Endothelial cell of umbilical vein (primary cell): Measurements from ENCODE around the gene SYNDIG1. TPM values are rescaled to one million over a fixed set of nuclear protein-coding genes. Genes with fewer than 3 reads are reported as not detected.

Experiments used
- BruUV-seq: library from RNA; stranded (reverse); fragments of 400-500 nt; replicated peaks from 2 replicates; lab custom pipeline; 2021; lab: Mats Ljungman, UMichigan
- CTCF ChIA-PET: fragments of 300-600, 350-600 bp; sonication (Branson Sonifier 250); formaldehyde crosslinking; loops from one replicate; lab custom pipeline; 2021; ENCODE audit warnings: antibody characterized with exemption, inconsistent platforms; lab: Charles Lee
- POLR2A ChIA-PET: fragments of 300-600, 350-600 bp; sonication (Branson Sonifier 250); formaldehyde crosslinking; loops from one replicate; lab custom pipeline; 2021; ENCODE audit warnings: antibody characterized with exemption, inconsistent platforms; lab: Charles Lee
- DNase-seq: peaks from one replicate; pipeline ENCODE4 v3.0.0-alpha.2; 2011; ENCODE audit warnings: low read depth, low spot score
- FAIRE-seq: peaks from 2 replicates; lab custom pipeline; 2011; peaks lifted over from hg19 to GRCh38; lab: Jason Lieb, UNC
- H2AFZ ChIP-seq: 2 replicates; pipeline ENCODE4 v1.6.0; 2012; ENCODE audit warnings: low read depth, low read length, control low read depth, inconsistent platforms
- H3K27ac ChIP-seq: 2 replicates; pipeline ENCODE4 v1.5.1; 2011; ENCODE audit warnings: low read depth, mild to moderate bottlenecking, control low read depth, low read length, moderate library complexity; ENCODE audit not compliant: insufficient read depth
- H3K27me3 ChIP-seq, 2 experiments: 2 replicates each; pipeline versions ENCODE4 v1.6.0 to v1.6.1; 2011; ENCODE audit warnings: low read length in 2 of 2, mixed read lengths in 1 of 2; ENCODE audit not compliant: control insufficient read depth in 2 of 2, insufficient read depth in 2 of 2
- H3K36me3 ChIP-seq, 2 experiments: 2 replicates in 1 of 2; 3 replicates in 1 of 2; pipeline ENCODE4 v1.5.1; 2011; ENCODE audit warnings: low read length in 2 of 2, mild to moderate bottlenecking in 1 of 2, moderate library complexity in 1 of 2; ENCODE audit not compliant: control insufficient read depth in 2 of 2, insufficient read depth in 2 of 2; ENCODE audit errors: extremely low read depth in 1 of 2
- H3K4me1 ChIP-seq: 3 replicates; pipeline ENCODE4 v1.5.1; 2011; ENCODE audit warnings: mild to moderate bottlenecking, low read length; ENCODE audit not compliant: control insufficient read depth, insufficient read depth; ENCODE audit errors: extremely low read depth
- H3K4me2 ChIP-seq: 2 replicates; pipeline ENCODE4 v1.6.1; 2011; ENCODE audit warnings: low read length, control low read depth, mixed read lengths; ENCODE audit not compliant: insufficient read depth
- H3K4me3 ChIP-seq, 3 experiments: fragments of 200-600 bp in 1 of 3; sonication (generic), shearing (Covaris generic) in 1 of 3; replicated peaks in 1 of 3; 2 replicates each; pipeline ENCODE4 v1.5.1; 2011 to 2016; ENCODE audit warnings: control low read depth in 3 of 3, low read length in 3 of 3, mild to moderate bottlenecking in 2 of 3, inconsistent platforms in 1 of 3, low read depth in 1 of 3, moderate library complexity in 1 of 3; ENCODE audit not compliant: insufficient read depth in 1 of 3
- H3K79me2 ChIP-seq: 2 replicates; pipeline ENCODE4 v1.6.0; 2012; ENCODE audit warnings: low read length, inconsistent platforms; ENCODE audit not compliant: control insufficient read depth, insufficient read depth
- H3K9ac ChIP-seq: replicated peaks from 2 replicates; pipeline ENCODE3; 2011; ENCODE audit warnings: low read length, control low read depth; ENCODE audit not compliant: insufficient read depth; ENCODE audit errors: extremely low read depth
- H3K9me1 ChIP-seq: replicated peaks from 3 replicates; pipeline ENCODE4 v1.6.0; 2011; ENCODE audit warnings: mild to moderate bottlenecking, low read length; ENCODE audit not compliant: control insufficient read depth, insufficient read depth; ENCODE audit errors: extremely low read depth
- H3K9me3 ChIP-seq: replicated peaks from 2 replicates; pipeline ENCODE4 v1.5.1; 2012; ENCODE audit warnings: low read length, inconsistent platforms; ENCODE audit not compliant: control insufficient read depth, insufficient read depth
- H4K20me1 ChIP-seq: replicated peaks from 2 replicates; pipeline ENCODE3; 2011; ENCODE audit warnings: mild to moderate bottlenecking, low read length; ENCODE audit not compliant: control insufficient read depth, insufficient read depth; ENCODE audit errors: extremely low read depth
- EZH2 ChIP-seq: IDR thresholded peaks from 2 replicates; pipeline ENCODE4 v1.6.1; 2012; ENCODE audit warnings: borderline replicate concordance, low read depth, mild to moderate bottlenecking, moderate library complexity, low read length, inconsistent platforms; ENCODE audit not compliant: severe bottlenecking
- FOS ChIP-seq: IDR thresholded peaks from 2 replicates; pipeline ENCODE4 v1.6.1; 2011; ENCODE audit warnings: mild to moderate bottlenecking, low read length, moderate library complexity, borderline replicate concordance; ENCODE audit not compliant: insufficient read depth
- JUN ChIP-seq: IDR thresholded peaks from 2 replicates; pipeline ENCODE4 v1.6.1; 2011; ENCODE audit warnings: borderline replicate concordance, low read depth; ENCODE audit not compliant: insufficient read length, insufficient read depth
- MYC ChIP-seq: IDR thresholded peaks from one replicate; pipeline ENCODE4 v1.6.1; 2011; ENCODE audit warnings: mild to moderate bottlenecking, low read depth, low read length
- POLR2A ChIP-seq: IDR thresholded peaks from 2 replicates; pipeline ENCODE4 v1.6.1; 2012; ENCODE audit warnings: low read depth, mild to moderate bottlenecking, control low read depth, low read length
- POLR2AphosphoS5 ChIP-seq: IDR thresholded peaks from 2 replicates; pipeline ENCODE4 v1.6.1; 2012; ENCODE audit warnings: low read depth, mild to moderate bottlenecking, control low read depth, low read length, moderate library complexity; ENCODE audit not compliant: insufficient read depth
- dilution Hi-C: fragments of 300-500 bp; cut with MboI; formaldehyde crosslinking; loops from one replicate; pipeline ENCODE4 v1.15.0; 2019; ENCODE audit warnings: low sequenced_read_pairs; ENCODE audit not compliant: extremely low pct_ligation_motif_present
- intact Hi-C: fragments of 100-400 bp; cut with micrococcal nuclease; formaldehyde crosslinking; loops from one replicate; pipeline ENCODE4 v1.10.0; 2022
- polyA plus RNA-seq, 4 experiments: library from polyadenylated mRNA; depleted of rRNA in 3 of 4; stranded (reverse) in 3 of 4; unstranded in 1 of 4; fragments of >200 nt; gene quantifications; 2 replicates each; pipeline versions ENCODE4 v1.2.1 to v1.2.3, GENCODE V29; 2011 to 2012; ENCODE audit warnings: missing spikeins in 1 of 4
- total RNA-seq: library from RNA; stranded (reverse); gene quantifications from 2 replicates; pipeline ENCODE4 v1.2.3, GENCODE V29; 2021
- TF ChIP-seq, protein P1 (sequence below), 2 donors: IDR thresholded peaks; 1 replicate in 1 of 2; 2 replicates in 1 of 2; pipeline ENCODE4 v1.5.1; 2011; ENCODE audit warnings: low read length in 2 of 2, mild to moderate bottlenecking in 2 of 2, moderate library complexity in 2 of 2, control low read depth in 1 of 2, inconsistent platforms in 1 of 2, low read depth in 1 of 2; ENCODE audit not compliant: insufficient read depth in 1 of 2; ENCODE audit errors: extremely low read depth in 1 of 2
- TF ChIP-seq, protein P2 (sequence below): IDR thresholded peaks from 2 replicates; pipeline ENCODE4 v1.6.1; 2011; ENCODE audit not compliant: insufficient read depth, insufficient read length

SYNDIG1 gene
- total and polyA plus RNA-seq, 2 donors (not counting 3 experiments of a cell fraction or from before 2014, with no cell fraction given): not detected

DNA sequence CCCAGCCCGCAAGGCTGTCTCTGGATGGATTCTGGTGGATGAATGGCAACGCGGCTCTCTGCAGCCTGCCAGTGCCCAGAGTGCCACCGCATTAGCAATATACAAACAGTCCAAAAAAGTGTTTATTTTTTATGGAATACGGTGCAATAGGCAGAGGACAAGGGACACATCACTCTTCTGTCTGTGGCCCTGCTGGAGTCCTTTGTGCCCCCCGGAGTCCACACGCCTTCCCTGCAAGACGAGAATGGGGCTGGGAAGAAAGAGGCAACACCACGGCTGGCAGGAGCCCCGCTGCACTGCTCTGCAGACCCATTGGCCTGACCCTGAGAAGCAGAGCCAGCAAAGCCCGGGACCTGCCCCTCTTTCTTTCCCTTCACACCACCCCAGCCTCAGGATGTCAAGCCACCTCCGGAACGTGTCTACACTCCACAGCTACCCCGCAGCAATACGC, 196.3 kb downstream of the SYNDIG1 start:
- Histone ChIP-seq H3K9ac (no peak overlapping the region), H2AFZ (no peak overlapping the region), H3K79me2 (no peaks in the 10 kb centered on the region), H3K4me2 (no peak overlapping the region), H3K27me3 (no peaks in the 10 kb centered on the region), H3K9me3 (peaks cover 2% of the 10 kb centered on the region), H3K9me1 (no peaks in the 10 kb centered on the region), H4K20me1 (no peaks in the 10 kb centered on the region), H3K27ac (no peak overlapping the region), H3K4me1 (no peaks in the 10 kb centered on the region), H3K4me3 (no peak overlapping the region), H3K36me3 (no peaks in the 10 kb centered on the region)
- DNase-seq: no peak
- intact Hi-C loops (no loop called here), dilution Hi-C loops (no loop called here)
- CTCF ChIA-PET: no interaction called here
- BruUV-seq: no TSS peak
- TF ChIP-seq POLR2A (no peak), POLR2AphosphoS5 (no peak), FOS (no peak), JUN (no peak), EZH2 (no peak), MYC (no peak)
- TF ChIP-seq, protein P1, sequence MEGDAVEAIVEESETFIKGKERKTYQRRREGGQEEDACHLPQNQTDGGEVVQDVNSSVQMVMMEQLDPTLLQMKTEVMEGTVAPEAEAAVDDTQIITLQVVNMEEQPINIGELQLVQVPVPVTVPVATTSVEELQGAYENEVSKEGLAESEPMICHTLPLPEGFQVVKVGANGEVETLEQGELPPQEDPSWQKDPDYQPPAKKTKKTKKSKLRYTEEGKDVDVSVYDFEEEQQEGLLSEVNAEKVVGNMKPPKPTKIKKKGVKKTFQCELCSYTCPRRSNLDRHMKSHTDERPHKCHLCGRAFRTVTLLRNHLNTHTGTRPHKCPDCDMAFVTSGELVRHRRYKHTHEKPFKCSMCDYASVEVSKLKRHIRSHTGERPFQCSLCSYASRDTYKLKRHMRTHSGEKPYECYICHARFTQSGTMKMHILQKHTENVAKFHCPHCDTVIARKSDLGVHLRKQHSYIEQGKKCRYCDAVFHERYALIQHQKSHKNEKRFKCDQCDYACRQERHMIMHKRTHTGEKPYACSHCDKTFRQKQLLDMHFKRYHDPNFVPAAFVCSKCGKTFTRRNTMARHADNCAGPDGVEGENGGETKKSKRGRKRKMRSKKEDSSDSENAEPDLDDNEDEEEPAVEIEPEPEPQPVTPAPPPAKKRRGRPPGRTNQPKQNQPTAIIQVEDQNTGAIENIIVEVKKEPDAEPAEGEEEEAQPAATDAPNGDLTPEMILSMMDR (IDR thresholded peaks at IDR 0.05; ENCODE audit: extremely low read depth in 1 of 2, insufficient read depth in 1 of 2, low read depth in 1 of 2, low read length in 2 of 2): no peak
- TF ChIP-seq, protein P2, sequence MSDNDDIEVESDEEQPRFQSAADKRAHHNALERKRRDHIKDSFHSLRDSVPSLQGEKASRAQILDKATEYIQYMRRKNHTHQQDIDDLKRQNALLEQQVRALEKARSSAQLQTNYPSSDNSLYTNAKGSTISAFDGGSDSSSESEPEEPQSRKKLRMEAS: no peak
- no peak for FAIRE-seq
- POLR2A ChIA-PET: no interaction called here
